ENCODE data around the gene KRTAP4-6.
"Not testable (repeated sequence)": the region's sequence is repeated elsewhere in the genome, so short reads cannot be mapped to it uniquely, and the experiment has no call there.

The KRTAP4-6 gene

DNA sequence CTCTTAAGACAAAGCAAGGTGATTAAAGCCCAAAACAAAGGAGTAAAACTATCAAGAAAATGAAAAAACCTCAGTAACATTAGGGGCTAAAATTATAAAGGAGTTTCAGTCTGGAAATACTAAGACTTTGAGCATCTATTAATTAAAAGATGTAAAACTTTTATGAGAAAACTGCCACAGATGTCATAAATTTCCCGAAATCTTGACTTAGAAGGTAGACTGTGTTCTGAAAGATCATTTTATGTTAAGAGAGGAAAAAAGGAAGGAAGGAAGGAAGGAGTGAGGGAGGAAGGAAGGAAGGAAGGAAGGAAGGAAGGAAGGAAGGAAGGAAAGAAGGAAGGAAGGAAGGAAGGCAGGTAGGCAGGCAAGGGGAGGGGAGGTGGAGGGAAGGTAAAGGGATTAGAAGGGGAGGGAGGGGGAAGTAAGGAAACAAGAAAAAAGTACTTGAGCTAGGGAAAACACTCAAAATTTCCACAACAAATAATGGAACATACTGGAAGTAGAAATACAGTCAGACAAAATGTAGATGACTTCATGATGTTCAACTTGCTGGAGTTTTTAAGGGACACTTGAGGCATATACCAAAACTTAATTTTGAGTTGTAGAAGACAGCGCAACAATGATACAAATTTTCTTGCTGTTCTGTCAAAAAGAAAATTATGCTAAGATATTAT lies 7.3 kb upstream of the KRTAP4-6 start:
- H3K79me2 ChIP-seq (ENCODE audit: insufficient read depth, low read length): no peaks in the 10 kb centered on the region
- H3K9ac ChIP-seq (ENCODE audit: low read length): no peak overlapping the region
- H3K9me3 ChIP-seq (ENCODE audit: low read length): no peaks in the 10 kb centered on the region
- no peaks in the 10 kb centered on the region for H3K4me1 ChIP-seq (ENCODE audit: insufficient read depth, low read length, severe bottlenecking)
- H3K4me2 ChIP-seq (ENCODE audit: low read length): no peak overlapping the region
- TF ChIP-seq CTCF (IDR thresholded peaks at IDR 0.05; ENCODE audit: low read length) (no peak), EZH2 (IDR thresholded peaks at IDR 0.05; ENCODE audit: borderline replicate concordance, low read length) (no peak)
- no peaks in the 10 kb centered on the region for H3K9me2 ChIP-seq (ENCODE audit: low read depth, low read length)
- no peak overlapping the region for H3K4me3 ChIP-seq (ENCODE audit: low read depth, low read length, poor library complexity, severe bottlenecking)
- H3K36me3 ChIP-seq (ENCODE audit: insufficient read depth, low read length): no peaks in the 10 kb centered on the region; the same call in 1 of the 2 replicates
- H2AFZ ChIP-seq (ENCODE audit: low read length): no peak overlapping the region
- H3K27ac ChIP-seq (ENCODE audit: low read depth, low read length, poor library complexity, severe bottlenecking): no peak overlapping the region
- no peaks in the 10 kb centered on the region for H4K20me1 ChIP-seq (ENCODE audit: insufficient read depth, low read length)
- H3F3A ChIP-seq (ENCODE audit: insufficient read depth, low read length): no peaks in the 10 kb centered on the region
- H3K27me3 ChIP-seq (ENCODE audit: insufficient read depth, low read length): no peaks in the 10 kb centered on the region

GRCh38 chr17:41145261-41145660 lies 4.9 kb upstream of the KRTAP4-6 start:
- Histone ChIP-seq H3K27me3 (ENCODE audit: insufficient read depth, low read length) (no peaks in the 10 kb centered on the region), H3K4me2 (ENCODE audit: low read length) (no peak overlapping the region), H3K36me3 (ENCODE audit: insufficient read depth, low read length) (no peaks in the 10 kb centered on the region; the same call in 1 of the 2 replicates), H3K27ac (ENCODE audit: low read depth, low read length, poor library complexity, severe bottlenecking) (no peak overlapping the region), H3K4me3 (ENCODE audit: low read depth, low read length, poor library complexity, severe bottlenecking) (no peak overlapping the region), H3K9me3 (ENCODE audit: low read length) (0 out of 2 replicates have a peak, but pooled peaks cover 3% of the 10 kb centered on the region), H3K79me2 (ENCODE audit: insufficient read depth, low read length) (no peaks in the 10 kb centered on the region), H3F3A (ENCODE audit: insufficient read depth, low read length) (no peaks in the 10 kb centered on the region), H4K20me1 (ENCODE audit: insufficient read depth, low read length) (no peaks in the 10 kb centered on the region), H3K9me2 (ENCODE audit: low read depth, low read length) (no peaks in the 10 kb centered on the region), H3K9ac (ENCODE audit: low read length) (no peak overlapping the region), H2AFZ (ENCODE audit: low read length) (no peak overlapping the region), H3K4me1 (ENCODE audit: insufficient read depth, low read length, severe bottlenecking) (no peaks in the 10 kb centered on the region)
- TF ChIP-seq EZH2 (IDR thresholded peaks at IDR 0.05; ENCODE audit: borderline replicate concordance, low read length) (no peak), CTCF (IDR thresholded peaks at IDR 0.05; ENCODE audit: low read length) (no peak)

- no peak overlapping the region for H3K9ac ChIP-seq (ENCODE audit: low read length)
- no peak overlapping the region for H3K27ac ChIP-seq (ENCODE audit: low read depth, low read length, poor library complexity, severe bottlenecking)
These were observed 4.5 kb upstream of the KRTAP4-6 start for GRCh38 chr17:41144846-41145245.

GRCh38 chr17:41141361-41141760 lies 1.0 kb upstream of the KRTAP4-6 start:
- Histone ChIP-seq H3K36me3 (ENCODE audit: insufficient read depth, low read length) (no peaks in the 10 kb centered on the region; the same call in 1 of the 2 replicates), H2AFZ (ENCODE audit: low read length) (no peak overlapping the region), H3K27ac (ENCODE audit: low read depth, low read length, poor library complexity, severe bottlenecking) (no peak overlapping the region), H3K4me3 (ENCODE audit: low read depth, low read length, poor library complexity, severe bottlenecking) (no peak overlapping the region), H3K27me3 (ENCODE audit: insufficient read depth, low read length) (no peaks in the 10 kb centered on the region), H3K9me2 (ENCODE audit: low read depth, low read length) (no peaks in the 10 kb centered on the region), H3K4me1 (ENCODE audit: insufficient read depth, low read length, severe bottlenecking) (no peaks in the 10 kb centered on the region), H3K9ac (ENCODE audit: low read length) (no peak overlapping the region), H3K4me2 (ENCODE audit: low read length) (no peak overlapping the region), H3F3A (ENCODE audit: insufficient read depth, low read length) (no peaks in the 10 kb centered on the region), H3K9me3 (ENCODE audit: low read length) (0 out of 2 replicates have a peak, but pooled peaks cover 3% of the 10 kb centered on the region), H3K79me2 (ENCODE audit: insufficient read depth, low read length) (no peaks in the 10 kb centered on the region), H4K20me1 (ENCODE audit: insufficient read depth, low read length) (no peaks in the 10 kb centered on the region)
- no peak for TF ChIP-seq CTCF (IDR thresholded peaks at IDR 0.05; ENCODE audit: low read length)
- TF ChIP-seq EZH2 (IDR thresholded peaks at IDR 0.05; ENCODE audit: borderline replicate concordance, low read length): no peak

More at GRCh38 chr17:41144846-41145245, 4.5 kb upstream of the KRTAP4-6 start:
- H3K4me1 ChIP-seq (ENCODE audit: insufficient read depth, low read length, severe bottlenecking): no peaks in the 10 kb centered on the region
- H3F3A ChIP-seq (ENCODE audit: insufficient read depth, low read length): no peaks in the 10 kb centered on the region
- H3K9me2 ChIP-seq (ENCODE audit: low read depth, low read length): no peaks in the 10 kb centered on the region
- no peaks in the 10 kb centered on the region; the same call in 1 of the 2 replicates for H3K36me3 ChIP-seq (ENCODE audit: insufficient read depth, low read length)
- no peaks in the 10 kb centered on the region for H3K27me3 ChIP-seq (ENCODE audit: insufficient read depth, low read length)
- H4K20me1 ChIP-seq (ENCODE audit: insufficient read depth, low read length): no peaks in the 10 kb centered on the region
- 0 out of 2 replicates have a peak, but pooled peaks cover 3% of the 10 kb centered on the region for H3K9me3 ChIP-seq (ENCODE audit: low read length)
- no peak overlapping the region for H3K4me3 ChIP-seq (ENCODE audit: low read depth, low read length, poor library complexity, severe bottlenecking)
- no peaks in the 10 kb centered on the region for H3K79me2 ChIP-seq (ENCODE audit: insufficient read depth, low read length)
- H2AFZ ChIP-seq (ENCODE audit: low read length): no peak overlapping the region
- H3K4me2 ChIP-seq (ENCODE audit: low read length): no peak overlapping the region
- TF ChIP-seq EZH2 (IDR thresholded peaks at IDR 0.05; ENCODE audit: borderline replicate concordance, low read length): no peak

DNA sequence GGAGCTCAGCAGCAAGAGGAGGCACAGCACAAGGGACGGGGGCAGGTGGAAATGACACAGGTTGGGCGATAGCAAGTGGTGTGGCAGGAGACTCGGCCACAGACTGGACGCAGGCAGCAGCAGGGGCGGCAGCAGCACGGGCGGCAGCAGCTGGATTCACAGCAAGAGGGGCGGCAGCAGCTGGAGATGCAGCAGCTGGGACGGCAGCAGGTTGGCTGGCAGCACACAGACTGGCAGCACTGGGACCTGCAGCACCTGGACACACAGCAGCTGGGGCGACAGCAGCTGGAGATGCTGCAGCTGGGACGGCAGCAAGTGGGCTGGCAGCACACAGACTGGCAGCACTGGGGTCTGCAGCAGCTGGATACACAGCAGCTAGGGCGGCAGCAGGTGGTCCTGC lies 479 bp downstream of the KRTAP4-6 start:
- not testable (repeated sequence) for H3K27me3 ChIP-seq (ENCODE audit: insufficient read depth, low read length); H4K20me1 ChIP-seq (ENCODE audit: insufficient read depth, low read length); H3K4me2 ChIP-seq (ENCODE audit: low read length); H3K4me1 ChIP-seq (ENCODE audit: insufficient read depth, low read length, severe bottlenecking); H3K9ac ChIP-seq (ENCODE audit: low read length); H3F3A ChIP-seq (ENCODE audit: insufficient read depth, low read length); H2AFZ ChIP-seq (ENCODE audit: low read length); H3K9me3 ChIP-seq (ENCODE audit: low read length); H3K79me2 ChIP-seq (ENCODE audit: insufficient read depth, low read length); H3K27ac ChIP-seq (ENCODE audit: low read depth, low read length, poor library complexity, severe bottlenecking); H3K9me2 ChIP-seq (ENCODE audit: low read depth, low read length); H3K36me3 ChIP-seq (ENCODE audit: insufficient read depth, low read length); H3K4me3 ChIP-seq (ENCODE audit: low read depth, low read length, poor library complexity, severe bottlenecking)
